HS-5 (cell line): ENCODE data around the gene FAM3C.

Source experiments
- DNase-seq: peaks from one replicate; pipeline ENCODE4 v3.0.0-alpha.2; 2012; ENCODE audit warnings: low read depth

Gene FAM3C

DNA sequence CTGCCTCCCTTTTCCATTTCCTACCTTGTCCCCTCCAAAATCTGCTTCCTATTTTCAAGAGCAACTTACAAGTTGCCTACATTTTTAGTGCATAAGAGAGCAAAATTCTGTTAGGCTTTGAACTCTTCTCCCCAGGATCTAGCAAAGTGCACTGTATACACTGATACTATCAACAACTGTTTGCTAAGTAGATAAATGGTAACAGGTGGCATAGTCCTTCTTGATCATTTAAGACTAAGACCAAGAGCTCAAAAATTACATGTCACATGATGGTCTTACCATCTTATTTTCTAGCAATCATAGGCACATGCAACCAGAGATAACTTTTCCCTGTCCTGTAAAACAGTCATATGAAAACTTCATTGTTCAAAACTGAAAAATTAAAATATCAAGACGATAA is 16.2 kb downstream of the FAM3C start:
- DNase-seq, result no peak

DNA sequence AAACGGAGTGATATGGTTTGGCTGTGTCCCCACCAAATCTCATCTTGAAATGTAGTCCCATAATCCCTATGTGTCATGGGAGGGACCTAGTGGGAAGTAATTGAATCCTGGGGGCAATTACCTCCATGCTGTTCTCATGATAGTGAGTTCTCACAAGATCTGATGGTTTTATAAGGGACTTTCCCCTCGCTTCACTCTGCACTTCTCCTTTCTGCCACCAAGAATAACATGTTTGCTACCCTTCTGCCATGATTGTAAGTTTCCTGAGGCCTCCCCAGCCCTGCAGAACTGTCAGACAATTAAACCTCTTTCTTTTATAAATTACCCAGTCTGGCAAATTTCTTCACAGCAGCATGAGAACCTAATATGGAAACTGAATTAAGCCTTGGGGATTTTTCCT is 19.1 kb downstream of the FAM3C start:
- DNase-seq, result no peak

GRCh38 chr7:121373177-121373576 is 22.9 kb downstream of the FAM3C start:
- DNase-seq, result no peak

GRCh38 chr7:121372376-121373010 is 23.6 kb downstream of the FAM3C start:
- no peak for DNase-seq

DNA sequence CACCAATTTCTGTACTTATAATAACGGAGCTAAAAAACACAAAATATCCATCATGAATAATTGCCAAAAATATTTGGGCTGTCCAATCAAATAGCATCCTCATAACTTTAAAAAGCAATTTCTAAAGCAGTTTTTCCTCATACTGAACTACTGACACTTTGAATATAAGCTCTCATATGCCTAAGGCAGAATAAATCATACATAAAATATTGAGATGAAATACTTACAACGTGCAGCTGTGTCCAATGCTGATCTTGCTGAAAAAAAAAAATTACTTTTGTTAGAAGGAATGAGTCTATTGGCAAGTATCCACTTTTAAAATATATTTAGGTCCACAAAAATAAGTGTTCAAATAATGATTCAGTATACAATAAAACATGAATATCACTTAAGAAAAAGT is 24.2 kb downstream of the FAM3C start:
- no peak for DNase-seq

GRCh38 chr7:121371367-121371766 is 24.7 kb downstream of the FAM3C start:
- DNase-seq, result no peak

- no peak for DNase-seq
Observed at GRCh38 chr7:121369462-121369861, 26.6 kb downstream of the FAM3C start.

- no peak for DNase-seq
Observed at GRCh38 chr7:121366852-121367431, 29.2 kb downstream of the FAM3C start.

DNA sequence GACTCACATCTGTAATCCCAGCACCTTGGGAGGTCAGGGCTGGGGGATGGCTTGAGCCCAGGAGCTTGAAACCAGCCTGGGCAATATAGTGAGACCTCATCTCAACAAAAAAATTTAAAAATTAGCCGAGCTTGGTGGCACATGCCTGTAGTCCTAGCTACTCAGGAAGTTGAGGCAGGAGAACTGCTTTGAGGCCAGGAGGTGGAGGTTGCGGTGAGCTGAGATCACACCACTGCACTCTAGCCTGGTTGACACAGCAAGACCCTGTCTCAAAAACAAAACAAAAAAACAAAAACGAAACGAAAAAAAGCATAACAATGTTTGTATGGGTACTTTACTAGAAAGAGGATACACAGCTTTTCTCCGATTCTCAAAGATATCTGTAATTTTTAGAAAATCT is 35.5 kb downstream of the FAM3C start:
- no peak for DNase-seq

- DNase-seq, result no peak
Observed at GRCh38 chr7:121355574-121355973, 40.5 kb downstream of the FAM3C start.

- no peak for DNase-seq
Observed at GRCh38 chr7:121352323-121352722, 43.8 kb downstream of the FAM3C start.

DNA sequence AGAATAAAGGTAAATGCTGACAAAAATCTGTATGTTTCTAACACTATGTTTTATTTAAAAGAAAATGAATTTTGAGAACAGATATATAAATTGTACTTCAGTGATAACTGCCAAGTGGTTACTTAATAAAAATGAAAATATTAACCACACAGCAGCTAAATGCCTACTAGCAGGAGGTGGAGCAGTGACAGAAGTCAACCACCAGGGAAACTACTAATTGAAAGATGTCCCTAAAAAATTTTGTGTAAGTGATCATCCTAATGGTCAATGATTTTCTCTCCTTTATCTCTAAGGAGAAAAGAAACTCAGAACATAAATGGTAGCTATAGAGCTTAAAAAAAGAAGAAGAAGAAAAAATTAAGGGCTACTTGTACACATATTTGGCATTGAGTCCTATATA is 44.4 kb downstream of the FAM3C start:
- DNase-seq, result no peak

DNA sequence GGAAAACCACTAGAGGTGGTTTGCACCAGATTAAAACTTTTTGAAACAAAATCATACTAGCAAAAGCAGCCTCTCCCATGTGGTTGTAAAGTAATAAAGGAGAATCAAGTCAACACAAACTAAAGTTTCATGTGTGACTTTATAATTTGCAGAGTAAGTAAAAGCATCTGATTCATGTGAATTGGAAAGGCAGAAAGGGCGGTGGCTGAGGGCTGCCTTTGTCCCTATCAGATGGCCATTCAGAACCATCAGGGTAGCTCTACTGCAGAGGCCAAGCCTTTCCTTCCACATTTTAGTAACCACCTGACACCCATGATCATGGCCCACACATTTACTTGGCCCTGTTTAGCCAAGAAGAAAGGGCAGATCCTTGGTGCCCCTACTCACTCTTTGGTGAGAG is 51.6 kb downstream of the FAM3C start:
- no peak for DNase-seq

DNA sequence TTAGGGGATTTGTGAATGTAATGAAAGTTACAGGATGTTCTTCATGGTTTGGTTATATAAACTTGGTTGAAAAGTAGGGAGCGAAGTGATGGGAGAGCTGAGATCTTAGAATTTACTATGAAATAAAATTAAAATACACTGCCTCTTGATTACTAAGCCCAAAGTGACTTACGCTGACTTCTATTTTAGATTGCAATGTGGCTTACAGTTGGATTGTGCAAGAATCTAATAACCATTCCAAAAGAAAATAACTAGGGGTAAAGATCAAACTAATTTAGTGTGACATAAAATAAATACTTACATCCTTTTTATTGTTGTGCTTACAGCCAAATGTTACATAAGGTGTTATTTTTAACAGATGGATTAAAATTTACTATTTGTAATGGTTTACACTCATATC is 52.0 kb downstream of the FAM3C start:
- no peak for DNase-seq

- DNase-seq, result no peak
Observed at GRCh38 chr7:121343302-121343701, 52.8 kb downstream of the FAM3C start.

GRCh38 chr7:121342631-121343030 is 53.5 kb downstream of the FAM3C start:
- DNase-seq, result no peak

DNA sequence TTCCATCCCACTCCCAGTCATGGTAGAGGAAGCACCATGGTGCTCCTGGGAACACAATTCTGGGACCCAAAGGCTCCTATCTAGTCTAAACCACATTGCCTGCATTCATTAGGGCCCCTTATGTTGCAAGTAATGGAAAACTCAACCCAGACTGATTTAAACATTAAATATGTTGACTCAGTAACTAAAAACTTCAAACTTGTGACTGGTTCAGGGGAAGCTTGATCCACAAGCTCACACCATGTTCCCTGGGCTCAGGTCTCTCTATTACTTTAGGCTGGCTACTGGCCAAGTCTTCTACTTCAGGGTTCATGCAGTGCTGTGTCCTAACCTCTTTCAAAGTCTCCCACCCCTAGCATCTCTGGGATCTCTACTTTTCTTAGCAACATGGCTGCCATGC is 54.2 kb downstream of the FAM3C start:
- DNase-seq, result no peak

DNA sequence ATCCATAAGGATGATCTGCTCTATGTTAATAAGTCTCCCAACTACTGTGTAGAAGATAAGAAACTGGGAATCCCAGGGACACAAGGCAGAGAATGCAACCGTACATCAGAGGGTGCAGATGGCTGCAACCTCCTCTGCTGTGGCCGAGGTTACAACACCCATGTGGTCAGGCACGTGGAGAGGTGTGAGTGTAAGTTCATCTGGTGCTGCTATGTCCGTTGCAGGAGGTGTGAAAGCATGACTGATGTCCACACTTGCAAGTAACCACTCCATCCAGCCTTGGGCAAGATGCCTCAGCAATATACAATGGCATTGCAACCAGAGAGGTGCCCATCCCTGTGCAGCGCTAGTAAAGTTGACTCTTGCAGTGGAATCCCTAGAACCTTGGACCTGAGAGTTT is 57.0 kb downstream of the FAM3C start:
- no peak for DNase-seq

DNA sequence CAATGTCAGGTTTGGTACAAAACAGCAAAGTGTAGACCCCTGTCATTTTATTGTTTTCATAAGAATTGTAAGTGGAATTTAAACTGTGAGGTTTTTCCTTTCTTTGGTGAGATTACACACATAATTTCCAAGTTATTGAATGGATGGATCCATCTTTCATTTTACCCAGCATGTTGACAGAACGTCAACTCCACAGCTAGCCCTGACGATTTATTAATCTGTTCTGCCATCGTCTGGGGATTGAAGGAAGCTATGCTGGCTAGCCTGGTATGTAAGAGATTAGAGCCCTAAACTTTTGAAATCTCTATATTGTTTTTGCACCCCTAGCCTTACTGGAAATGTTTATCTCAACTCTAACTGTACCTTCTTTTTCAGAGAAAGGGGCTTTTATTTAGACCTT is 58.7 kb downstream of the FAM3C start:
- no peak for DNase-seq

DNA sequence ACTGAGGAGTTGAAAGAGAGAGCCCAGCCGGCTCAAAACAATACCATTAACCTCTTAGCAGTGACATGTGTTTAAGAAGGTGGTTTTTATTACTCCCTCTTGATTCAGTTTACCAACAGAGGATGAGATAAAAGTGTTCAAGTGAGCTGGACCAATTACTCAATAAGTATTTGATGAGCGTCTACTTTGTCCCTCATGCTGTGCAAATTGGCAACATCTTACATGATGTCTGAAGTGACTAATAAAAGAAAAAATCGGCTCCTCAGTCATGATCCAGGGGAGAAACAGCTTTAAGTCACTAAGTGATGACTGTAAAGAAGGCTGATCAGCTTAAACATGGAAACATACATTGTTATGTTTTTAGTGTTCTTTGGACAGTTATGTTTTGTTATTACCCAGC is 59.5 kb downstream of the FAM3C start:
- no peak for DNase-seq

DNA sequence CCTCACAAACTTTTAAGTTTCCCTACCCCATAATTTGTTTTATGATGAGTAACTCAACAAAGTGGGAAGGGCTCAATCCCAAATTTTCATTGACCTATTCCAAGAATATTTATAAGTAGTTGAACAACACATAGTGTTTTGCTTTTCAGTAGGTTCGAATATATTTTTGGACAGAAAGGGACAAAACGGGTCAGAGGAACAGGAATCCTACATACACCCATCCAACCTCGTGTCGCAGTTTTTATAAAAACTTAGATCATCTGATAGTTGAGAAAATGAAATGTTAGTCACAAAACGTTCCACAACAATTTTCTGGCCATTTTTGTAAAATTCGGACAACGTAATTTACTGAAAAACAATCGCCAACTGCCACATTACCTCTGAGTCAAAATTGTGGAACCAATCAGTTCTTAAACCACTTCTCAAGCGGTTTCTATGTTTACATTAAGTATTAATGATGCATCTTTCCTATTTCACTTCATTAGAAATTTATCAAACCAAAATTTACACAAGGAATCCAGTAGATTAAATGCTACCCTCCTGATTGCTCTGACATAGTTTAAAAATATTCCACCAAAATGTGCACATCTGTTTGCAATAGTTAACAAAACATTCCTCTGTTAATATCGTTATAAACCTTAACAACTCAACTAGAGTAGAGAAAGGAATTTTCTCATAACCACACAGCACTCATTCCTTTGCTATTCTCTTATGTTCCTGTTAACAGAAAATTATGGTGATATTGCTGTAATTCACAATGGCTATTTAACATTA is 61.0 kb downstream of the FAM3C start:
- no peak for DNase-seq

DNA sequence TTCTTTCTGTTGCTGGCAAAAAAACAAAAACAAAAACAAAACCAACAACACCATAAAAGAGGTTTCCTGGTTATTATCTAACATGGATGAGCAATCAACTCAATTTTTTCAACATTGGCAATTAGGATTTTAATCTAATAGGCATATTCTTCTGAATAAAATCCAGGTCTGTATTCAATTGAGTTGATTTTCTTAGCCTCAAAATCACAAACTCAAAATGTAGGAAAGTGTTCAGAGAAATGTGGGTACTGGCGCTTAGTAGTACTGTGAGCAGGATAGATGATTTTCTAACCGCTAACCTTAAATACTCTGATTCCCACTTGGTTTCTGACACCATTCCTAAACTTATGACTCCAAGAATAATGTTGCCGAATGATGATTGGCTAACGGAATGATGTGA is 61.7 kb downstream of the FAM3C start:
- DNase-seq, result no peak

DNA sequence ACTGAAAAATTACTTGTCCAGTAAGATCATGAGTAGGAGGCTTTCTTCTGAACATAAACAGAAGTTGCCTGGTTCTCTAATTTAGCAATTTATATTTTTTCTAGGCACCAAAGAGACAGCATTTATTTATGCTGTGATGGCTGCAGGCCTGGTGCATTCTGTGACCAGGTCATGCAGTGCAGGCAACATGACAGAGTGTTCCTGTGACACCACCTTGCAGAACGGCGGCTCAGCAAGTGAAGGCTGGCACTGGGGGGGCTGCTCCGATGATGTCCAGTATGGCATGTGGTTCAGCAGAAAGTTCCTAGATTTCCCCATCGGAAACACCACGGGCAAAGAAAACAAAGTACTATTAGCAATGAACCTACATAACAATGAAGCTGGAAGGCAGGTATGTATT is 64.5 kb downstream of the FAM3C start:
- DNase-seq, result no peak

DNA sequence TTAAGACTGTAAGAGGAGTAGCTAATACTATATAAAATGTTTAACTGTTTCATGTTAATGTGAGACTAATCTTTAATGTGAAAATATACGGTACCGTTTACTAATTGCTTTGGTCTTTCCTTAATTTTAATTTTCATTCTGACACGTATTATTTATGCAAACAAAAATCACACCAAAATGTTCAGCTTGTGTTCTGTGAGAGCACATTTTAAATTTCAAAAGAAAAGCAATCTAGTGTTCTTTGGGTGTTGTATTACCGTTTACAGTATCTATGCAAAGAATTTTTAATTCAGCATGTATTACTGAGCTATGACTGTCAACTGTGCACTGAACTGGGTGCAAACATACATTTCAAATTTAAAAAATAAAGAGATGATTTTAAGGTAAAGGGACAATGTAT is 65.1 kb downstream of the FAM3C start:
- no peak for DNase-seq
